Endometrium (tissue), 2 donors: ENCODE data around the gene TMEM132E.
"Not testable (repeated sequence)": the region's sequence is repeated elsewhere in the genome, so short reads cannot be mapped to it uniquely, and the experiment has no call there.

ENCODE experiments used
- FAIRE-seq: peaks from 2 replicates; lab custom pipeline; 2012; peaks lifted over from hg19 to GRCh38; lab: Jason Lieb, UNC
- donor health status: control.
- donor health status: control.

The TMEM132E gene, protein sequence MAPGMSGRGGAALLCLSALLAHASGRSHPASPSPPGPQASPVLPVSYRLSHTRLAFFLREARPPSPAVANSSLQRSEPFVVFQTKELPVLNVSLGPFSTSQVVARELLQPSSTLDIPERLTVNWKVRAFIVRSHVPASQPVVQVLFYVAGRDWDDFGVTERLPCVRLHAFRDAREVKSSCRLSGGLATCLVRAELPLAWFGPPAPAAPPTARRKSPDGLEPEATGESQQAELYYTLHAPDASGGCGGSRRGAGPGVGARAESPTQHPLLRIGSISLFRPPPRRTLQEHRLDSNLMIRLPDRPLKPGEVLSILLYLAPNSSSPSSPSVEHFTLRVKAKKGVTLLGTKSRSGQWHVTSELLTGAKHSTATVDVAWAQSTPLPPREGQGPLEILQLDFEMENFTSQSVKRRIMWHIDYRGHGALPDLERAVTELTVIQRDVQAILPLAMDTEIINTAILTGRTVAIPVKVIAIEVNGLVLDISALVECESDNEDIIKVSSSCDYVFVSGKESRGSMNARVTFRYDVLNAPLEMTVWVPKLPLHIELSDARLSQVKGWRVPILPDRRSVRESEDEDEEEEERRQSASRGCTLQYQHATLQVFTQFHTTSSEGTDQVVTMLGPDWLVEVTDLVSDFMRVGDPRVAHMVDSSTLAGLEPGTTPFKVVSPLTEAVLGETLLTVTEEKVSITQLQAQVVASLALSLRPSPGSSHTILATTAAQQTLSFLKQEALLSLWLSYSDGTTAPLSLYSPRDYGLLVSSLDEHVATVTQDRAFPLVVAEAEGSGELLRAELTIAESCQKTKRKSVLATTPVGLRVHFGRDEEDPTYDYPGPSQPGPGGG (N-terminal part only)

DNA sequence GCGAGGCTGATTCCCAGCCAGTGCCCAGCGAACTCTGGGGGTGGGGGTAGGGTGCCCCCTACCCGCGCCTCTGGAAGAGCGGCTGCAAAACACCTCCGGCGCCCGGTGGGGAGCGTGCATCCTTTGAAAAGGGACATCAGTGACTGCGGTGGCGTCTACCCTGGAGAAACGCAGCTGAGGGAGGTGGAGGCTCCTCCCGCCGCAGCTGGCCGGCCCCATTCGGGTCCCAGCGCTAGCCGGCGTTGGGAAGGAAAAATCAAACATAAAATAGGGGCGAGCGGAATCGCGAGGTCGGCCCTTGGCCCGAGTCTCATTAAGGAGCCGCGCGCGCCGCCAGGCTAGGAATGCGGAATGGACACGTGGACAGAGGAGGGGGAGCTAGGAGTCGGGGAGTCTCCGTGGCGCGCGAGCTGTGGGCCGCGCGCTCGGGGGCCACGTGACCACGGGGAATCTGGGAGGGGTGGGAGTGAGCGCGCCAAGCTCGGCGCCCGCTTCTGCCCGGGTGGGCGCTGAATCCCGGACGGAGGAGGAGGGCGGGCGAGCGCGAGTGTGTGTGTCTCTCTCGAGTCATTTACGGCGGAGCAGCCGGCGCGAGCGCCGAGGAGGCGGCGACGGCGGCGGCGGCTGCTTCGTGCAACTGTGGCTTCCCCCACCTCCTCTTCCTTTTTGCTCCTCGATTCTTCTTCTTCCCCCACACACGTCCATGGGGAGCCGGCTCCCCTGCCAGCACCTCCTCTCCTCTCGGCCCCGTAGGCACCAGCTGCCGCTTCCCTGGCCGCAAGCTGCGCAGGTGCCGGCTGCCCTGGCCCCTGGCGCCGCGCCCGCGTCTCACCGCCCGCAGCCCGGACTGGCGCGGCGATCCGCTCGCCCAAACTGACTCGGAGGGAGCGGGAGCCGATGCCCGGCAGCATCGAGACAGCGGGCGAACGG lies at the start of gene TMEM132E:
Gene TMEM132E (plus strand): TSS at position 566 of the 930 bp plus-strand sequence. CDS start 1,495 bp downstream, outside the sequence.
- no peak for FAIRE-seq

DNA sequence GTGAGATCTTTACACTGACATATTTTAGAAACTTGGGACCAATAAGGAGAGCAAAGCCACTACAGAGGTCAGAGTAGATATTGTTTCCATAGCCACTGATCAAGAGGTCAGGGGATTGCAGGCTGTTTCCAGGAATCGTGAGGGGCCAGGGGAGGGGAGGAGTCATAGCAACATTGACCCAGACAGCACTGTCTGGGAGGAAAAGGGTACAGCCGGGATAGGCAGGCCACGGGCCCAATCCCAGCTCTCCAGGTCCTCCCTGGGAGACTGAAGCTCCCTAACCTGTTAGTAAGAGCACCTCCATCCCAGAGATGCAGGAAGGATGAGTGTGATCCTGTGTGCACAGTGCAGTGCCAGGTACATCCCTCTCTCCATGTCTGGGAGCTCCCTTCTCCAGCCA lies 48.5 kb upstream of the TMEM132E start:
- FAIRE-seq: no peak

DNA sequence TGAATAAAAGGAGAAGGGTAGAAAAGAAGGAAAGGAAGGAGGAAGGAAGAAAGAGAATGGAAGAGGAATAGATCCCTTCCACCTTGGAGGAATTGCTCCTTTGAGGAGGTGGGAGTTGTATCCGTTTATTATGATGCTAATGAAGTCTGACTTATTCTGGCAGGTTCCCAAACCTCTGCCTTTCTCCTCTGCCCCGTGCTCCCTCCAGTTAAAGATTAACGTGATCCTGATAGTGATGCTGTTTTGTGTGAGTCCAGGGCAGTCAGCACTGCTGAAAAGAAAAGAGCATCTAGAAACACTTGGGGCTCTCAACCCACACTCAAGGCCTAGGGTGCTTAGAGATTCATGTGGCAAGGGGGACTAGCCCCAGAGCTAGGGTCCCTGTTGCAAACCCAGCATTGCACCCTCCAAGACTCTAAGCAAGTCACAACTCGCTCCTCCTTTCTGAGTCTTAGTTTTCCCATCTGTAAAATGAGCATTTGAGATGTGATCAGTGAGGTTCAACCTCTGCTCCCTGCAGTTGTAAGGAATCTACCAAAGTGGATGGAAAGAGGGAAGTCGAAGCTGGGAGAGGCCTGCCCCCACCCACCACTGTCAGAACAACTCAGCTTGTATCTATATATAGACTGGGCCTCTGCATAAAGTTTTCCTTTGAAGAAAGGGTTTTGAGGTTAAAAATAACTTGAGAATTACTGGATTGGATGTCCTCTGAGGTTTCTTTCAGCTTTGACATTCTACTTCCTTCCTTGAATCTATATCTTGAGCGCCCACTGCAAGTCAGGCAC lies 46.9 kb upstream of the TMEM132E start:
- FAIRE-seq: no peak

DNA sequence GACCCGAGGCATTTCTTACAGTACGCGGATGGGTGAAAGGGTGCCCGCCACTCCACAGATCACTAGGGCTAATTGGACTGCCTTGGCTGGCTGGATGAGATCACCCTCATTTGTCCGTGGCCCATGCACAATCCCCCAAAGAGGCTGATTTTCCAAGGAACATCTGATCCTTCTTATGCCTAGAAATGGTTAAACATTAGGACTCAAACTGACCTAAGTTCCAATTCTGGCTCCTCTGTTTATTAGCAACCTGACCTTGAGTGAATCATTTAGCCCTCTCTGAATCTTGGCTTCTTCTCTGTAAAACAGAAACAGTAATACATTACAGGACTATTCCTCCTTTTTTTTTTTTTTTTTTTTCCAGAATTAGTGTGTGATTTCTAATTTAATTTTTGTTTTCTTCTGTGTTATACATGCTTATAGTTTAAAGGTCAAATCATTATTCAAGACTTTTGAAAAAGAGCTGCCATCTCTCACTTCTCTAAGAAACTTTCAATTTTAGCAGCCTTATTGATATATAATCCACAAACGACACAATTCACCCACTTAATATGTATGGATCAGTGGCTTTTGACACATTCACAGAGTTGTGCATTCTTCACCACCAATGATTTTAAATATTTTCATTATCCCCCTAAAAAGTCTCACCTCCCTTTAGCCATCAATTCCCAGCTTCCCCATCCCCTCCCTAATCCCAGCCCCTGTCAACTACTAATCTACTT lies 45.4 kb upstream of the TMEM132E start:
- FAIRE-seq: no peak

DNA sequence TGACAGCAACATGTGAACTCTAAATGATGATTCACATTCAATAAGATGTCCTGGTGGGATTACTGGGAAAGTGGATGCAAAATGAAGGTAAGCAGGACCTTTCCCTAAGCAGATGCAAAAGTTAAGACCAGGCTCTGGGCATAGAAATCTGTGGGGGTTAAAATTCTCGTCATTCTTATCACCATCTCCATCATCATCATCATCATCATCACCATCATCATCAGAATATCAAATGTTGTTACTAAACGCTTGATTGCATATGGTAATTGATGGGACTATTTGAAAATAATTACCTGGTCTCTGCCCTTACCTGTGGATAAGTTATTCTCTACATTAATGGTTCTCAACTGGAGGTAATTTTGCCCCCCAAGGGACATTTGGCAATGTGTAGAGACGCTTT lies 41.9 kb upstream of the TMEM132E start:
- no peak for FAIRE-seq

DNA sequence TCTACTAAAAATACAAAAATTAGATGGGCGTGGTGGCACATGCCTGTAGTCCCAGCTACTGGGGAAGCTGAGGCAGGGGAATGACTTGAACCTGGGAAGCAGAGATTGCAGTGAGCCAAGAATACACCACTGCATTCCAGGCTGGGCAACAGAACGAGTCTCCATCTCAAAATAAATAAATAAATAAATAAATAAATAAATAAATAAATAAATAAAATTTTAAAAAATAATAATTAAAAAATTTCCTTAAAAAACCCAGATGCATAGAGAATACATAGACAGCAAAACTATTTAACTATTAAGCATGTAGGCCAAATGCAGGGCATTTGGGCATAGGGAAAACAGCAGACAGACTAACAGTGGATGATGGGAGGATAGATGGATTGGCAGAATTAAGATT lies 40.8 kb upstream of the TMEM132E start:
- FAIRE-seq: not testable (repeated sequence)

DNA sequence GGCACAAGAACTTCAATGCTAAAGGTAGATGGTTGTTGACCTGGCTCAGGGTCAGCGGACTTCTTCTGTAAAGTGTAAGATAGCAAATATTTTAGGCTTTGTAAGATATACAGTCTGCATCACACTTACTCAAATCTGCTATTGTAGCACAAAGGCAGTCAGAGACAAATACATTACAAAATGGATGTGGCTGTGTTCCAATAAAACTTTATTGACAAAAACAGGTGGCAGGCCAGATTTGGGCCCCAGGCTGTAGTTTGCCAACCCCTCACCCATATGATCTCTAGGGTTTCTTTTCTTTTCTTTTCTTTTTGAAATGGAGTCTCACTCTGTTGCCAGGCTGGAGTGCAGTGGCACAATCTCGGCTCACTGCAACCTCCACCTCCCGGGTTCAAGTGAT lies 39.5 kb upstream of the TMEM132E start:
- no peak for FAIRE-seq

DNA sequence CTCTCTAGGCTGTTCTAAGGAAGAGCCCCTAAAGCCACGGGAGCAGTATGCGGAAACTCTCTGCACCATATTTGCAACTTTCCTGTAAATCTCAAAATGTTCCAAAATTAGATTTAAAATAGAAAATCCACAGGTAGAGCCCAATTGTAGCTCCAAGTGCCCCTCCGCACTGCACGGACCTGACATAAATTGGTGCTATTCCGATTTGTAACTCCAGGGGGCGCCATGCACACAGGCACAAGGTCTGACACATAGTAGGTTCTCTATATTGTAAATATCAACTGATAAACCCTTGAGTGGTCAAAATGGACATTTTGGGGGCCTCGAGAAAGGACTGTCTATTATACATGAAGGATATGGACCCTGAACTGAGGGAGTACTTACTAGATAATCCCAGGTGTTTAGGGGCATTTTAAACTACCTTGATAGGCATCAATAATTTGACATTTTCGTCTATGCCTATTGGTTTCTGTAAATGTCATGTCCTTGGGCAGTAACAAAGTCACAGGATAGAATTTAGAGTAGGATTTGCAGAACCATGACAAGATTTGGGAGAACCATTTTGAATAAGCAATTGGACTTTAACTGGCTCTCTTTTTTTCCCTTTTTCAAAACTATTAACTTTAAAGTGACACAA lies 36.6 kb upstream of the TMEM132E start:
- no peak for FAIRE-seq

DNA sequence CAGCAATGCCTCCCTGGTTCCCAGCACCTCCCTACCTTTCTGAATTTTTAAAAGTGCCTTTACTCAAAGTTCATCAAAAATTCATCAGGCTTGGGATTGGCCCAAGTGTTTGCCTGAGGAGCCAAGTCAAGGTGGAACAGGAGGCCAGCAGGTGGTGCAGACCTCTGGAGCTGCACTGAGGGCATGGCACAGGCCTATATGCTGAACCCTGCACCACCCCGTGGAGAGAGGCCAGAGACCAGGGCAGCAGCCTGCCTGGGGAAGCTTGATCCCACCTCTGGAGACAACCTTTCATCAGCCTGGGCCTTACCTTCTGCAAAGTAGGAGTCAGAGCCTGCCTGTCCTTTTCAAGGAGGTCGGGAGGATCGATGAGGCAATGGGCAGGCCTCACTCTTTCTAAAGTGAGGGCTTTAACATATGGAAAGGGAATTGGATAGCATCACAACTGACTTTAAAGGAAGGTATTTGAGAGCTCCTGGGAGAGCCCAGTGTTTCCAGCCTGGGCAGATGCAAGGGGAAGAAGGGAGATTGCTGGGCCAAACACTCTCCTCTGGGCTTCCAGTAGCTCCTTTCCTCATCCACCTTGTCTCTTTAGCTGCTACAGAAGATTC lies 31.8 kb upstream of the TMEM132E start:
- no peak for FAIRE-seq

DNA sequence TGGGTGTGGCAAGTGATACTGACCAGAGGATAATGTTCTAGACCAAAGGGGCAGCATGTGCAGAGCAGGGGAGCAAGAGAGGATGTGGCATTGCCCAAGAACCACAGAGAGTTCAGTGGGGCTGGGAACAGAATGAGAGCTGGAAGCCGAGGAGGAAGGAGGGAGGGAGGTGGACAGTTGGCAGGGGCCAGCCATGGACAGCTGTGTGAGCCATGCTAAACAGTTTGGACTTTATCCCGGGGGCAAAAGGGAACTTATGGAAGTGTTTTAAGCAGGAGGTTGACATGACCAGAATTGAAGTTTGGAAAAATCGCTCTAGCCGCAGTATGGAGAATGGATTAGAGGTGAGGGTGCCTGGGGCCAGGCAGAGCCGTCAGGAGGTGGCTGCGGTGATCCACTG lies 29.4 kb upstream of the TMEM132E start:
- no peak for FAIRE-seq

DNA sequence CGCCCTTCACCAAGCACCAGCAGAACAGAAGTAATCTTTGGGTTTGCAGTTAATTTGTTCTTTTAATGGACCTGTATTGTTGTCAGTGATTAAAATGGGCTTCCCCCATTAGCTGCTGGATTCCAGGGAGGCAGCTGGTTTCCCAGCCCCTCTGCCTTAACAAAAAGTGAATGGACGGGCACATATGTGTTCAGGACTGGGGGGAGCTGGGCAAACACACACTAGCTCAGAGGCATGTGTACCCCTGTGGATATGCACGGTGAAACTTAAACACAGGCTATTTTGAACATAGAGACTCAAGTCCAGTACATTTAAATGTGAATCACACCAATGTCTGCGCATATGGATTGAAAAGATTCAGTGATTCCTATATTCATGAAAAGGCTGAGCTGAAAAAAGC lies 25.5 kb upstream of the TMEM132E start:
- FAIRE-seq: no peak

DNA sequence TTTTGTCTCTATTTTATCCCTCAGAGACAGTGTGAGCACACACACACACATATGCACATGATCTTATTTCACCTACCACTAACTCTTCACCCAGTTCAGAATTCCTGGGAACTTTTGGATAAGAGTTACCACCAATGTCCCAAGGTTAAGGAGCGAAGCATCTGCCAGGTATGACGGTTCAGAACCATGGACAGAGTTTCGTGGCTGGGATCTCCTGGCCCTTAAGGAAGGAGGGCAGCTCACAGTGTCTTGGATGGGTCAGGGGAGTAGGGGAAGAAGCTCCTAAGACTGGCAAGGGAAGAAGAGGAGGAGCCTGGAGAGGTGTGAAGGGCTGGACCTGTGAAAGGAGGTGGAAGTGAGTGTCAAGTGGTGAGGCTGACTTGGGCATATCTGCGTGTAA lies 23.0 kb upstream of the TMEM132E start:
- FAIRE-seq: no peak

DNA sequence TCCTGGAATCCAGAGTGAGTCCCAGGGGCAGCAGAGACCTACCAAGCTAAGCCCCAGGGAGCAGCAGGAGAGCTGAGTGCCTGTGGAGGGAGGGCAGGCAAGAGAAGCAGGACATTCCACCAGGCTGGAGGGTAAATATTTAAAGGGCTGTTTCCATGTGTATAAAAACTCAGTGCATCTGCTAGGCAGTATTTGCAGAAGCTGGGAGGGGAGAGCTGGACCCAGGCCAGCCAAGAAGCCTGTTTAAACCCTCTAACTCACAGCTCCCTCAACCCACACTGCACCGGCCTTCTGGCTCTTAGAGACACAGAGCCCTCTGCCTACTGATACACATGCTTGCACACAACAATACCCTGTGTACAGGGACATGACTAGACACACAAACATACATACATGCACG lies 22.5 kb upstream of the TMEM132E start:
- FAIRE-seq: no peak

DNA sequence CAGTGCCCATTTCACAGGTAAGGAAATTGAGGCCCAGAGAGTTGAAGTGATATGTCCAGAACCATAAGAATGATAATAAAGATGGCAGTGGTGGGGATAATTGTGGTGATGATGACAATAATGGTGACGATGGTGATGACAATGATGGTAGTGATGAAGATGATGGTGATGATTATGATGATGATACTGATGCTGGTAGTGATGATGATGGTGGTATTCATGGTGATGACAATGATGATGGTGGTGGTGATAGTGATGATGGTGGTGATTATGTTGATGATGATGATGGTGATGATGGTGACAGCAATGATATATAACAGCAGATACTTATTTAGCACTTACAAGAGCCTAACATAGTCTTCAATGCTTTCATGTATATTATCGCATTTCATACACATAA lies 18.1 kb upstream of the TMEM132E start:
- no peak for FAIRE-seq

DNA sequence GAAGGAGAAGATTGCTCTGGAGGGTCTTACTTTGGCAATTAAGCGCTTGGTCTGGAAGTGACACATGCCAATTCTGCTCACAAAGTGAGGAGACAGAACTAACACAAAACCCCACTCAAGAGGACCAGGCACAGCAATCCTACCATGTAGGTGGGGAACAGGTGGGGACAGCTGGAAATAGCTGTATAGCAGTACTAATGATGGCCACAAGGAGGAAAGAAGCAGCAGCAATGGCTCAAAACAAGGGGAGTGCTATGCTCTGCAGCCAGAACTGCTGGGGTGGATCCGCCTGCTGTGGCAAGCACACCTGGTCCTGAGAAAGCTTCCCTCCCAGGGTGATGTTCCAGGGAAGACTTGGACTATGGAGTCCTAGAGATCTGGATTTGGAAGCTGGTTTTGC lies 17.0 kb upstream of the TMEM132E start:
- FAIRE-seq: no peak

DNA sequence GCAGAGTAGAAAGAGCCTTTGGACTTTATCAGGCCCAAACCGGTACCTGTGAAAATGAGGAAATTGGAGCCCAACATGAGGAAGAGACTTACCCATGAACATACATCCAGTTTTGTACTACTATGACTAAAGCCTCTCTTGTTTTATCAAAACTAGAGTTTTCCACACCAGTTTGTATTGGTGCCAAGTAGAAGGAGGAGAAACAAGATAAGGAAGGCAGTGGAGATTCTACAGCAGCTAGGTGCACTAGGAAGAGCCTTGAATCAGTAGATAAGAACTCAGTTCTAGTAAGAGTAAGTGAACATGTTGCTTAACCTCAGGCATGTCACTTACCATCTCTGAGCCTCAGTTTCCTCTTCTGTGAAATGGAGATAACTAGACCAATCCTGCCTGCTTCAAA lies 13.7 kb upstream of the TMEM132E start:
- no peak for FAIRE-seq

DNA sequence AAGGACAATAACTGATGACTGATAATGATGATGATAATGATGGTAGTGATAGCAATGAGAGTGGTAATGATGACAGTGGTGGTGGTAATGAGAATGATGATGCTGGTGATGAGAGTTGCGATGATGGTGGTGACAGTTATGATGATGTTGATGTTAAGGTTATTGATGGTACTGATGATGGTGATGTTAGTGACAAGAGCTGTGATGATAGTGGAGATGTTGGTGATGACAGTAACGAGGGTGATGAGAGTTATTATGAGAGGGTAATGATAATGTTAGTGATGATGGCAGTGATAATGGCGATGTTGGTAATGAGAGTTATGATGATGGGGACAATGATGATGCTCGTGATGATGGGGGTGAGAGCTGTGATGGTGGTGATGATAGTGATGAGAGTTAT lies 13.2 kb upstream of the TMEM132E start:
- FAIRE-seq: no peak

DNA sequence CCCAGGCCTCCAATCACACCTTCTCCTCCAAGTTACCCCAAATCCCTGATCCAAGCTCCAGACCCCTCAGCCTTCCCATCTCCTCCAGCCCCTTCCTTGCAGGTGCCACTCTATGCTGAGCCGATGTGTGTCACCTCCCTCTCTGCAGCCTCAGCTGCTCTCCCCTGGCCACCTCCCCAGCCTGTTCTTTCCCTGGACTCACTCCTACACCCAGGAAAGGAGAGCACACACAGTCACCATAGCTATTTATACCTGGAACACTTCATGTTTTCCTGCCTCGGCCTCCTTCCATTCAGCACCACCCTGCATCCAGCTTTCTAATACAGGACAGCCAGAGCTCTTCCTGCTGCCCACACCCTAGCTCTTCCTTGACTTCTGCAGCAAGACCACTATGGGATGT lies 12.5 kb upstream of the TMEM132E start:
- FAIRE-seq: no peak

DNA sequence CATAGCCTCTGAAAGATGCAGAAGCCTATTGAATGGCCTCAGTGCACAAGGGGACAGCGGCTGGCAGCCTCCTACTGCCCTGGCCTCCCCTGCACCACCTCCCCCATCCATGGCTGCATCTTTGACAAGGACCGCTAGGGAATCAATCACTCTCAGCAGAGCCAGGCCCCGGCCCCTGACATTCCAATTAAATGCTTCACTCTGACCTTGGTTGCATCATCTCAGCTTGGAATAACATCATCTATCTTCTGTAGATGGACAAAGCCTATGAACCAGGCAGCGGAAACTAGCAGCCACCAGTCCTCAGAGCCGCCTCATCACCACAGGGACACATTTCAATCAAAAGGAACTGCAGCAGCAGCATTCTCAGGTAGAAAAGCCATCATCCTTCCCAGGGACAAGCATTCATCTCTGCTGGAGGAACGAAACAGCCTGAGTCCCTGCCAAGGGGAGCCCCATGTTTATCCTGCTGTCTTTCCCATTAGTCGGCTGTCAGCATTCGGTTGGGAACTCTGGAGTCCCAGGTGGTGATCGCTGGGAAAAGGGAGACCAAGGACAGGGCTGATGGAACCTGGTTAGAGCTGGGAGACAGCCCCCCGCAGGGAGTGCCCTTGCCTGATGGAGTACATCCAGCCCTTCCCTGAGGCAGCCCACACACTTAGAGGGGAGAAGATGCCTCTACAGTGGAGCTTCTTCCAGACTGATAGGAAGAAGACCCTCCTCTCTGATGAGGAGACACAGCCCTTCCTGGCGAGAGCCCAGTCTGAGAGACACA lies 11.5 kb upstream of the TMEM132E start:
- no peak for FAIRE-seq
